Breast epithelium (tissue), 4 donors: Measurements from ENCODE around the gene SLC35D2. TPM values are rescaled to one million over a fixed set of nuclear protein-coding genes. Genes with fewer than 3 reads are reported as not detected.

Experiments used
- DNase-seq, 2 donors: peaks; one replicate each; pipeline ENCODE4 v3.0.0-alpha.2; 2019; ENCODE audit warnings: low spot score in 2 of 2
- H3K27ac ChIP-seq, 2 donors: fragments of 200-600 bp; sonication (generic) in 1 of 2; one replicate each; pipeline ENCODE4 v1.5.1; 2016 to 2019; ENCODE audit warnings: mild to moderate bottlenecking in 1 of 2
- H3K27me3 ChIP-seq, 2 donors: fragments of 200-600 bp; sonication (generic) in 1 of 2; one replicate each; pipeline versions ENCODE4 v1.5.1 to v1.6.0; 2017 to 2019; ENCODE audit warnings: control low read depth in 1 of 2, mild to moderate bottlenecking in 1 of 2
- H3K36me3 ChIP-seq: fragments of 200-600 bp; one replicate; pipeline ENCODE4 v1.5.1; 2019
- H3K4me1 ChIP-seq, 2 donors: fragments of 200-600 bp; sonication (generic); one replicate each; pipeline ENCODE4 v1.5.1; 2016 to 2019; ENCODE audit warnings: control low read depth in 1 of 2
- H3K4me3 ChIP-seq, 3 donors: fragments of 200-600 bp; sonication (generic); 1 replicate in 2 of 3; 2 replicates in 1 of 3; pipeline ENCODE4 v1.5.1; 2016 to 2019; ENCODE audit warnings: mild to moderate bottlenecking in 3 of 3, moderate library complexity in 2 of 3
- H3K9me3 ChIP-seq, 2 donors: fragments of 200-600 bp; sonication (generic) in 1 of 2; one replicate each; pipeline ENCODE4 v1.5.1; 2016 to 2019; ENCODE audit warnings: control low read depth in 1 of 2
- CTCF ChIP-seq, 3 donors: fragments of 450-650 bp; IDR thresholded peaks; one replicate each; pipeline ENCODE4 v1.5.1; 2016 to 2017; ENCODE audit warnings: antibody characterized with exemption in 3 of 3, mild to moderate bottlenecking in 3 of 3, moderate library complexity in 3 of 3
- POLR2A ChIP-seq: fragments of 450-650 bp; IDR thresholded peaks from one replicate; pipeline ENCODE4 v1.6.1; 2016; ENCODE audit warnings: antibody characterized with exemption, mild to moderate bottlenecking, moderate library complexity
- POLR2AphosphoS5 ChIP-seq, 3 donors: sonication (generic); formaldehyde crosslinking; IDR thresholded peaks; one replicate each; pipeline ENCODE4 v1.6.1; 2017; ENCODE audit warnings: antibody characterized with exemption in 3 of 3
- intact Hi-C: fragments of 100-400 bp; cut with DNase I; formaldehyde crosslinking; loops from one replicate; pipeline ENCODE4 v1.15.1; 2023; ENCODE audit warnings: low total_unique reads
- total RNA-seq, 3 donors: library from RNA; depleted of rRNA; stranded (reverse); fragments of >200 nt; gene quantifications; one replicate each; pipeline ENCODE4 v1.1.0, GENCODE V29; 2016

Gene SLC35D2
- total RNA-seq, 3 donors from 2014 or later: 21.2 to 25.6 (median 21.3) TPM

GRCh38 chr9:96418083-96418919, 34.8 kb upstream of the SLC35D2 start, which contains the start of gene ZNF367:
Gene ZNF367 (minus strand): TSS chr9:96418370. CDS start chr9:96418032, 338 bp downstream.
- Histone ChIP-seq H3K4me1 (peaks cover 4 to 10% of the 10 kb centered on the region in 2 donors), H3K9me3 (no peaks in the 10 kb centered on the region), H3K4me3 (peak within 1 kb of the TSS; percentile 80 to 97 (median 83)), H3K36me3 (no peaks in the 10 kb centered on the region), H3K27me3 (no peaks in the 10 kb centered on the region), H3K27ac (peak within 1 kb of the TSS; percentile 97 to 99)
- no peak for TF ChIP-seq CTCF (IDR thresholded peaks at IDR 0.05)
- TF ChIP-seq POLR2A: no peak
- TF ChIP-seq POLR2AphosphoS5 (IDR thresholded peaks at IDR 0.05): peak in 2 of 3 donors; percentile 9 to 50
- intact Hi-C loops: no loop called here
- DNase-seq: peak; percentile 95 to 97

GRCh38 chr9:96417661-96418082, 34.2 kb upstream of the SLC35D2 start:
- DNase-seq: no peak
- intact Hi-C loops: no loop called here

GRCh38 chr9:96417051-96417586, 33.6 kb upstream of the SLC35D2 start:
- intact Hi-C loops: no loop called here
- DNase-seq: peak; percentile 79 to 83
- TF ChIP-seq POLR2A (no peak), CTCF (IDR thresholded peaks at IDR 0.05) (peak in 2 of 3 donors; percentile 17 to 19), POLR2AphosphoS5 (IDR thresholded peaks at IDR 0.05) (peak; percentile 63 to 76 (median 66))
- Histone ChIP-seq H3K9me3 (no peaks in the 10 kb centered on the region), H3K4me1 (peaks cover 4 to 10% of the 10 kb centered on the region in 2 donors), H3K4me3 (peak overlapping the region; percentile 80 to 97 (median 83)), H3K36me3 (no peaks in the 10 kb centered on the region), H3K27me3 (no peaks in the 10 kb centered on the region), H3K27ac (peak overlapping the region; percentile 97 to 99)

More at GRCh38 chr9:96417661-96418082, 34.2 kb upstream of the SLC35D2 start:
- Histone ChIP-seq H3K36me3 (no peaks in the 10 kb centered on the region), H3K27me3 (no peaks in the 10 kb centered on the region), H3K4me3 (peak overlapping the region; percentile 80 to 97 (median 83)), H3K9me3 (no peaks in the 10 kb centered on the region), H3K27ac (peak overlapping the region; percentile 97 to 99), H3K4me1 (peaks cover 4 to 10% of the 10 kb centered on the region in 2 donors)
- TF ChIP-seq CTCF (IDR thresholded peaks at IDR 0.05) (no peak), POLR2AphosphoS5 (IDR thresholded peaks at IDR 0.05) (no peak), POLR2A (no peak)

- no peak for TF ChIP-seq CTCF (IDR thresholded peaks at IDR 0.05)
- intact Hi-C loops: no loop called here
- Histone ChIP-seq H3K27me3 (no peaks in the 10 kb centered on the region), H3K36me3 (no peaks in the 10 kb centered on the region), H3K4me1 (peaks cover 0 to 4% of the 10 kb centered on the region in 2 donors), H3K4me3 (no peak overlapping the region), H3K9me3 (no peaks in the 10 kb centered on the region), H3K27ac (no peak overlapping the region)
- DNase-seq: no peak
Measured at GRCh38 chr9:96413302-96414221, 30.1 kb upstream of the SLC35D2 start.
